Neuronal stem cell (in vitro differentiated cells): Measurements from ENCODE around the gene VSTM2L.

ENCODE experiments used
- DNase-seq: peaks from one replicate; pipeline ENCODE4 v3.0.0-alpha.2; 2013; ENCODE audit warnings: low spot score
- H2AFZ ChIP-seq: one replicate; pipeline ENCODE4 v1.6.1; 2013; ENCODE audit warnings: mild to moderate bottlenecking, low read length, inconsistent platforms
- H2AK5ac ChIP-seq: 2 replicates; pipeline ENCODE4 v1.6.1; 2013; ENCODE audit warnings: low read depth, mild to moderate bottlenecking, inconsistent platforms, low read length, moderate library complexity, mixed read lengths
- H2BK120ac ChIP-seq: 2 replicates; pipeline ENCODE4 v1.6.1; 2013; ENCODE audit warnings: low read depth, mild to moderate bottlenecking, inconsistent platforms, low read length, moderate library complexity, mixed read lengths
- H2BK12ac ChIP-seq: one replicate; pipeline ENCODE4 v1.6.1; 2013; ENCODE audit warnings: low read length, inconsistent platforms
- H2BK15ac ChIP-seq: 2 replicates; pipeline ENCODE4 v1.6.1; 2013; ENCODE audit warnings: mild to moderate bottlenecking, low read length, inconsistent platforms, mixed read lengths
- H2BK5ac ChIP-seq: one replicate; pipeline ENCODE4 v1.6.1; 2013; ENCODE audit warnings: inconsistent platforms, mild to moderate bottlenecking, low read length, moderate library complexity
- H3K14ac ChIP-seq: one replicate; pipeline ENCODE4 v1.6.1; 2013; ENCODE audit warnings: low read length, inconsistent platforms
- H3K18ac ChIP-seq: 2 replicates; pipeline ENCODE4 v1.6.1; 2013; ENCODE audit warnings: low read length, inconsistent platforms
- H3K23ac ChIP-seq: 2 replicates; pipeline ENCODE4 v1.6.1; 2013; ENCODE audit warnings: low read depth, mild to moderate bottlenecking, mixed read lengths, low read length, inconsistent platforms; ENCODE audit not compliant: poor library complexity
- H3K27ac ChIP-seq: replicated peaks from 3 replicates; pipeline ENCODE4 v1.5.1; 2013; ENCODE audit warnings: low read length, inconsistent platforms
- H3K27me3 ChIP-seq, 3 experiments: 2 replicates each; pipeline ENCODE4 v1.6.1; 2013; ENCODE audit warnings: low read length in 3 of 3, mild to moderate bottlenecking in 2 of 3, inconsistent platforms in 1 of 3, low read depth in 1 of 3, mixed read lengths in 1 of 3, moderate library complexity in 1 of 3; ENCODE audit not compliant: control insufficient read depth in 3 of 3, insufficient read depth in 3 of 3
- H3K36me3 ChIP-seq, 2 donors: replicated peaks in 1 of 2; 2 replicates each; pipeline ENCODE4 v1.6.1; 2013; ENCODE audit warnings: low read length in 2 of 2; ENCODE audit not compliant: control insufficient read depth in 2 of 2, insufficient read depth in 2 of 2
- H3K4ac ChIP-seq: 2 replicates; pipeline ENCODE4 v1.6.1; 2013; ENCODE audit warnings: inconsistent platforms, mild to moderate bottlenecking, low read length, moderate library complexity
- H3K4me1 ChIP-seq, 2 donors: 1 replicate in 1 of 2; 2 replicates in 1 of 2; pipeline ENCODE4 v1.6.1; 2013; ENCODE audit warnings: low read length in 2 of 2, low read depth in 1 of 2; ENCODE audit not compliant: control insufficient read depth in 2 of 2, insufficient read depth in 1 of 2
- H3K4me2 ChIP-seq: one replicate; pipeline ENCODE4 v1.6.1; 2013; ENCODE audit warnings: mild to moderate bottlenecking, low read length, inconsistent platforms; ENCODE audit not compliant: insufficient read depth, poor library complexity, severe bottlenecking
- H3K4me3 ChIP-seq, 2 donors: 2 replicates each; pipeline ENCODE4 v1.5.1; 2013; ENCODE audit warnings: low read length in 2 of 2, mild to moderate bottlenecking in 2 of 2, inconsistent platforms in 1 of 2, moderate library complexity in 1 of 2
- H3K79me1 ChIP-seq: one replicate; pipeline ENCODE4 v1.6.1; 2013; ENCODE audit warnings: low read depth, mild to moderate bottlenecking, inconsistent platforms, low read length, moderate library complexity
- H3K9ac ChIP-seq: one replicate; pipeline ENCODE4 v1.6.1; 2013; ENCODE audit warnings: mild to moderate bottlenecking, low read depth, low read length, inconsistent platforms; ENCODE audit not compliant: poor library complexity
- H3K9me3 ChIP-seq, 2 donors: replicated peaks in 1 of 2; 2 replicates each; pipeline versions ENCODE3 to v1.6.1; 2013; ENCODE audit warnings: low read length in 2 of 2, mild to moderate bottlenecking in 2 of 2, inconsistent platforms in 1 of 2, low read depth in 1 of 2, mixed read lengths in 1 of 2, moderate library complexity in 1 of 2; ENCODE audit not compliant: control insufficient read depth in 2 of 2, insufficient read depth in 1 of 2
- H4K8ac ChIP-seq: one replicate; pipeline ENCODE4 v1.6.1; 2013; ENCODE audit warnings: low read depth, mild to moderate bottlenecking, inconsistent platforms, low read length, moderate library complexity
- H4K91ac ChIP-seq: one replicate; pipeline ENCODE4 v1.6.1; 2013; ENCODE audit warnings: low read length, low read depth, mild to moderate bottlenecking, inconsistent platforms; ENCODE audit not compliant: poor library complexity
- WGBS, 2 donors: extraction: QIAGEN DNeasy Blood & Tissue Kit; methylation state at CpG; one replicate each; pipeline ENCODE4 v1.1.7; 2013; ENCODE audit warnings: missing lambda C conversion rate in 2 of 2, mixed read lengths in 1 of 2; ENCODE audit not compliant: insufficient read length in 2 of 2, insufficient replicate concordance in 1 of 2; ENCODE audit errors: extremely low coverage in 2 of 2; 5-methylcytosine and 5-hydroxymethylcytosine counted together

VSTM2L gene

GRCh38 chr20:37944456-37944981, 41.6 kb downstream of the VSTM2L start:
- Histone ChIP-seq H2AK5ac (peak overlapping the region; percentile 74), H3K4me2 (no peak overlapping the region), H2BK12ac (no peak overlapping the region), H3K9ac (no peak overlapping the region), H3K9me3 (peaks cover 3 to 4% of the 10 kb centered on the region in 2 donors), H2BK15ac (peak overlapping the region; percentile 86), H3K14ac (no peak overlapping the region), H2BK5ac (no peak overlapping the region), H3K23ac (no peak overlapping the region), H2AFZ (no peak overlapping the region), H3K4ac (no peak overlapping the region), H3K79me1 (no peaks in the 10 kb centered on the region), H3K36me3 (no peaks in the 10 kb centered on the region), H4K91ac (no peak overlapping the region), H3K27ac (no peak overlapping the region), H3K4me1 (peaks cover 0 to 2% of the 10 kb centered on the region in 2 donors), H3K18ac (no peak overlapping the region), H4K8ac (no peak overlapping the region), H3K4me3 (no peak overlapping the region), H2BK120ac (no peak overlapping the region), H3K27me3 (no peaks in the 10 kb centered on the region)
- no peak for DNase-seq
- no CpG with 5 or more reads among the region's 11 CpGs for WGBS, 2 donors

- no peak for DNase-seq
- Histone ChIP-seq H4K91ac (no peak overlapping the region), H3K4ac (no peak overlapping the region), H4K8ac (no peak overlapping the region), H3K18ac (peak overlapping the region; percentile 59), H3K79me1 (no peaks in the 10 kb centered on the region), H2BK12ac (no peak overlapping the region), H3K4me2 (no peak overlapping the region), H2BK120ac (no peak overlapping the region), H3K9me3 (peaks cover 3 to 4% of the 10 kb centered on the region in 2 donors), H3K23ac (no peak overlapping the region), H2AK5ac (peak overlapping the region; percentile 74), H2BK15ac (peak overlapping the region; percentile 86), H3K14ac (no peak overlapping the region), H3K4me3 (no peak overlapping the region), H3K27me3 (no peaks in the 10 kb centered on the region), H3K27ac (no peak overlapping the region), H3K36me3 (no peaks in the 10 kb centered on the region), H3K9ac (peak overlapping the region; percentile 14), H2AFZ (no peak overlapping the region), H3K4me1 (peaks cover 0 to 2% of the 10 kb centered on the region in 2 donors), H2BK5ac (no peak overlapping the region)
- no CpG with 5 or more reads among the region's 11 CpGs for WGBS, 2 donors
These were observed 42.2 kb downstream of the VSTM2L start for GRCh38 chr20:37945091-37945547.

- H3K4me3 ChIP-seq: no peak overlapping the region
- no peak overlapping the region for H2AK5ac ChIP-seq
- H3K4me2 ChIP-seq: no peak overlapping the region
- no peak overlapping the region for H4K8ac ChIP-seq
- no peak overlapping the region for H2AFZ ChIP-seq
- H3K18ac ChIP-seq: peak overlapping the region; percentile 18
- no peak overlapping the region for H3K4ac ChIP-seq
- peaks cover 3 to 4% of the 10 kb centered on the region in 2 donors for H3K9me3 ChIP-seq
- no peak overlapping the region for H3K27ac ChIP-seq
- WGBS, 2 donors: no CpG with 5 or more reads among the region's 5 CpGs
- no peak overlapping the region for H2BK15ac ChIP-seq
- H3K14ac ChIP-seq: no peak overlapping the region
- H3K27me3 ChIP-seq: no peaks in the 10 kb centered on the region
- DNase-seq: no peak
- H3K79me1 ChIP-seq: no peaks in the 10 kb centered on the region
- no peak overlapping the region for H2BK5ac ChIP-seq
- H3K4me1 ChIP-seq: peaks cover 0 to 2% of the 10 kb centered on the region in 2 donors
- no peak overlapping the region for H3K23ac ChIP-seq
- H2BK120ac ChIP-seq: no peak overlapping the region
- H3K36me3 ChIP-seq: no peaks in the 10 kb centered on the region
- H2BK12ac ChIP-seq: no peak overlapping the region
- no peak overlapping the region for H4K91ac ChIP-seq
- H3K9ac ChIP-seq: no peak overlapping the region
These were observed 44.0 kb downstream of the VSTM2L start for GRCh38 chr20:37946946-37947345.

- Histone ChIP-seq H2AFZ (no peak overlapping the region), H3K4me2 (no peak overlapping the region), H3K4me1 (peaks cover 0 to 2% of the 10 kb centered on the region in 2 donors), H2AK5ac (no peak overlapping the region), H3K9ac (no peak overlapping the region), H2BK12ac (no peak overlapping the region), H3K79me1 (no peaks in the 10 kb centered on the region), H2BK15ac (no peak overlapping the region), H2BK5ac (no peak overlapping the region), H2BK120ac (no peak overlapping the region), H3K14ac (no peak overlapping the region), H3K27me3 (no peaks in the 10 kb centered on the region), H3K36me3 (no peaks in the 10 kb centered on the region), H4K91ac (no peak overlapping the region), H3K23ac (no peak overlapping the region), H3K18ac (no peak overlapping the region), H3K27ac (no peak overlapping the region), H3K9me3 (peaks cover 3 to 4% of the 10 kb centered on the region in 2 donors), H3K4me3 (no peak overlapping the region), H4K8ac (no peak overlapping the region), H3K4ac (no peak overlapping the region)
- no CpG with 5 or more reads among the region's 6 CpGs for WGBS, 2 donors
- no peak for DNase-seq
These were observed 45.0 kb downstream of the VSTM2L start for GRCh38 chr20:37947943-37948342.
